GM21367 (cell line): ENCODE results near the gene CYTH4.
"Not testable (repeated sequence)": the region's sequence is repeated elsewhere in the genome, so short reads cannot be mapped to it uniquely, and the experiment has no call there.

Source experiments
- ATAC-seq: cut with Tn5 transposase; IDR thresholded peaks from one replicate; pipeline ENCODE4 v1.9.1; 2021; ENCODE audit not compliant: unreplicated experiment

Gene CYTH4

GRCh38 chr22:37282385-37282677 is at the start of gene CYTH4:
TSS of gene CYTH4 (plus strand) at chr22:37282508. CDS start at chr22:37282570, 62 bp downstream.
- ATAC-seq, result no peak

GRCh38 chr22:37233371-37233750 is 48.9 kb upstream of the CYTH4 start:
- ATAC-seq, result not testable (repeated sequence)

GRCh38 chr22:37233751-37234631 is 48.3 kb upstream of the CYTH4 start:
- no peak for ATAC-seq

GRCh38 chr22:37234736-37235711 is 47.3 kb upstream of the CYTH4 start:
- no peak for ATAC-seq

- no peak for ATAC-seq
Observed at GRCh38 chr22:37235897-37236607, 46.3 kb upstream of the CYTH4 start.

- no peak for ATAC-seq
Observed at GRCh38 chr22:37237371-37238268, 44.7 kb upstream of the CYTH4 start.

GRCh38 chr22:37239336-37240239 is 42.7 kb upstream of the CYTH4 start:
- ATAC-seq, result no peak

- no peak for ATAC-seq
Observed at GRCh38 chr22:37240240-37240940, 41.9 kb upstream of the CYTH4 start.

- no peak for ATAC-seq
Observed at GRCh38 chr22:37240941-37241320, 41.4 kb upstream of the CYTH4 start.

- no peak for ATAC-seq
Observed at GRCh38 chr22:37241351-37242142, 40.8 kb upstream of the CYTH4 start.

- ATAC-seq, result peak; percentile 45
Observed at GRCh38 chr22:37242395-37242918, 39.9 kb upstream of the CYTH4 start.

- no peak for ATAC-seq
Observed at GRCh38 chr22:37243402-37244113, 38.8 kb upstream of the CYTH4 start.

GRCh38 chr22:37244114-37244921 is 38.0 kb upstream of the CYTH4 start, which contains the start of gene RAC2:
TSS of gene RAC2 (minus strand) at chr22:37244269. CDS start at chr22:37244148, 121 bp downstream.
- ATAC-seq, result peak; percentile 26

GRCh38 chr22:37244922-37245722 is 37.2 kb upstream of the CYTH4 start:
- peak; percentile 34 for ATAC-seq

- ATAC-seq, result no peak
Observed at GRCh38 chr22:37245740-37246139, 36.6 kb upstream of the CYTH4 start.
